Nucleus accumbens (tissue), 56 donors: Measurements from ENCODE around the gene KBTBD2.
"Not testable (repeated sequence)": the region's sequence is repeated elsewhere in the genome, so short reads cannot be mapped to it uniquely, and the experiment has no call there.

Experiments used
- DNase-seq, 56 donors: peaks; one replicate each; lab custom pipeline; 2025; lab: John Stamatoyannopoulos, UW

KBTBD2 gene

GRCh38 chr7:32858648-32859047 lies 32.9 kb downstream of the KBTBD2 start:
- no peak for DNase-seq

GRCh38 chr7:32857063-32857462 lies 34.5 kb downstream of the KBTBD2 start:
- peak in 2 of 56 donors; percentile 3 to 7 for DNase-seq

GRCh38 chr7:32855837-32856775 lies 35.5 kb downstream of the KBTBD2 start:
- not testable (repeated sequence) for DNase-seq

- not testable (repeated sequence) for DNase-seq
Measured at GRCh38 chr7:32850654-32851053, 40.9 kb downstream of the KBTBD2 start.

- DNase-seq, result not testable (repeated sequence)
Measured at GRCh38 chr7:32848655-32849054, 42.9 kb downstream of the KBTBD2 start.

- peak in 51 of 56 donors; percentile 4 to 90 (median 57) for DNase-seq
Measured at GRCh38 chr7:32846630-32847225, 44.8 kb downstream of the KBTBD2 start.

- not testable (repeated sequence) for DNase-seq
Measured at GRCh38 chr7:32844748-32845147, 46.8 kb downstream of the KBTBD2 start.

GRCh38 chr7:32843763-32844162 lies 47.8 kb downstream of the KBTBD2 start:
- not testable (repeated sequence) for DNase-seq

- not testable (repeated sequence) for DNase-seq
Measured at GRCh38 chr7:32839846-32840245, 51.7 kb downstream of the KBTBD2 start.

- not testable (repeated sequence) for DNase-seq
Measured at GRCh38 chr7:32828996-32829752, 62.4 kb downstream of the KBTBD2 start.
